OCI-M1 (cell line): ENCODE data around the gene OR5D18.
"Not testable (repeated sequence)": the region's sequence is repeated elsewhere in the genome, so short reads cannot be mapped to it uniquely, and the experiment has no call there.

Experiments
- DNase-seq: peaks from one replicate; lab custom pipeline; 2025; lab: John Stamatoyannopoulos, UW

The OR5D18 gene

DNA sequence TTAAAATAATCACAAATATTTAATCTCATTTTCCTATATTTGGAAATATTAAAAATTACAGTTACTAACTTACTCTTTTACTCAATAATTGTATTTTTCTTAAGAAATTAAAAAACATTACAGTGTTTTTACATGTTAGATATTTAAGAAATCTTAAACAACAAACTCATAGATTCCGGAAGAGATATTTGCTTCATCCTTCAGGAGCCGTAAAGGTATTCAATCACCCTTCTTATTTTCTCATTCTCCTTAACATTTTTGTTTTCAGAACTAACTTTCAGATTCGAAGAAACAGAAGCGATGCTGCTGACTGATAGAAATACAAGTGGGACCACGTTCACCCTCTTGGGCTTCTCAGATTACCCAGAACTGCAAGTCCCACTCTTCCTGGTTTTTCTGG is at the start of gene OR5D18:
OR5D18 (plus strand) TSS at position 301 of the 400 bp plus-strand sequence; CDS start at position 301, 0 bp downstream.
- no peak for DNase-seq

DNA sequence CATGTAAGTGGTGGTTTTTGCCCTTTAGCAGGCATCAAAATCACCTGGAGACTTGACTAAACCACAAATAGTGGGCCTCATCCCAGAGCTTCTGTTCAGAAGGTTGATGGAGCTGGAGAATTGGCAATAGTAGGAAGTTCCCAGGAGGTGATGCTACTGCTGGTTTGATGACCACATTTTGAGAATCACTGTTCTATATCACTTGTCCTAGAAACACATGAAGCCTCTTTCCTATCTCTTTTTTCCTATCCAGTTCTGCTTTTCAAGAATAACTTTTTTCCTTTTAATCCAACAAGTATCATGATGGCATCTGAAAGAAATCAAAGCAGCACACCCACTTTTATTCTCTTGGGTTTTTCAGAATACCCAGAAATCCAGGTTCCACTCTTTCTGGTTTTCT is 46.3 kb upstream of the OR5D18 start, which contains the start of gene OR5D13:
OR5D13 (plus strand) TSS at position 301 of the 400 bp plus-strand sequence; CDS start at position 301, 0 bp downstream.
- no peak for DNase-seq

DNA sequence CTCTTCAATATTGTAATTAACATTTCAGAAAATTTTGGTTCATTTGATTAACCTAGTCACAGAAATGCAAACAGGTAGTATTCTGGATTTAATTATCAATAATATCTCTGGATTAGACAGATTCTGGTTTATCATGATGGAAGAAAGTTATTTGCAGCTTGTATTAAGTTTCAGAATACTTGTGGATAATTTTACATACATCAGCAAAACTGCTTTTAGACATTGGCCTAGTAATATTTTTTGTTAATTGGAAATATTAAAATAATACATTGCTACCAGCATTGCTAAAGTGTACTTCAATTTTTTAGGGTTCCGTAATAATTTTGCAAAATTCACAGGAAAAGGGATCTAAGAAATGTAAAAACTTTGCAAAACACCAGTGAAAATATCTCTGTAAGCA is 27.8 kb upstream of the OR5D18 start:
- DNase-seq = no peak

DNA sequence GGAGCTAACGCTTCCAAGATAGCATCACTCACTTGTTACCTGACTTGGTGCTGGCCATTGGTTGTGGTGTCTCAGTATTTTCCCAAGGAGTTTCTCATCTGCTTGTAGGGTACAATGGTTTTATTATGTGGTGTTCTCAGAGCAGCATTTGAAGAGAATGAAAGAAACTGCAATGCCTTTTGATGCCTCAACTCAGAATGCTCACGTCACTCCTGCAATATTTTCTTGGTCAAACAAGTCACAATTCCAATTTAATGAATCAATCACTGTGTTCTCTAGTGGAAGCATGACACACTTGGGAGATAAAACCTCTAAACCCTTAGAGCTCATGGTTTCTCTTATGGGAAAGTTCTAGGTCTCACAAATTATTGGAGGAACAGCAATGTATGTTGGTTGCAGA is 26.1 kb upstream of the OR5D18 start:
- DNase-seq = no peak

DNA sequence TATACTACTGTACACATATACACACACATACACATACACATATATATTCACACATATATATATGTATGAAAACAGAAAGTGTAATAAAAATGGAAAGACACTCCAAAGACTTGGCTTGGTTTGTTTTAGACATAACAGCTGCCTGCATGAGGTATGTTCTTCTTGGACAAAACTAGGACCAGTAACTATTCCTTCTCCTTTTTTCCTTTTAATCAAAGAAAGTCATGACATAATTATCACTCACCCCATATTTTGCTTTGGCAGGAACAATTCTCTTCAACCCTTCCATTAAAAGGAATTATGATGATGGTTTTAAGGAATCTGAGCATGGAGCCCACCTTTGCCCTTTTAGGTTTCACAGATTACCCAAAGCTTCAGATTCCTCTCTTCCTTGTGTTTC is 24.2 kb upstream of the OR5D18 start, which contains the start of gene OR5D14:
OR5D14 (plus strand) TSS at position 301 of the 400 bp plus-strand sequence; CDS start at position 301, 0 bp downstream.
- DNase-seq = no peak

DNA sequence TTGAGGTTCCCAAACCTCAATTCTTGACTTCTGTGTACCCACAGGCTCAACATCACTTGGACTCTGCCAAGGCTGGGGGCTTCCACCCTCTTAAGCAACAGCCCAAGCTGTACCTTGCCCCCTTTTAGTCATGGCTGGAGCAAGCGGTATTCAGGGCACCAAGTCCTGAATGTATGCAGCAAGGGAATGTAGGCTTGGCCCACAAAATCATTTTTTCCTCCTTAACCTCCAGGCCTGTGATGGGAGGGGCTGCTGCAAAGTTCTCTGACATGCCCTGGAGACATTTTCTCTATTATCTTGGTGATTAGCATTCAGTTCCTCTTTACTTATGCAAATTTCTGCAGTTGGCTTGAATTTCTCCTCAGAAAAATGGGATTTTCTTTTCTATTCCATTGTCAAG is 13.2 kb upstream of the OR5D18 start:
- DNase-seq = no peak

DNA sequence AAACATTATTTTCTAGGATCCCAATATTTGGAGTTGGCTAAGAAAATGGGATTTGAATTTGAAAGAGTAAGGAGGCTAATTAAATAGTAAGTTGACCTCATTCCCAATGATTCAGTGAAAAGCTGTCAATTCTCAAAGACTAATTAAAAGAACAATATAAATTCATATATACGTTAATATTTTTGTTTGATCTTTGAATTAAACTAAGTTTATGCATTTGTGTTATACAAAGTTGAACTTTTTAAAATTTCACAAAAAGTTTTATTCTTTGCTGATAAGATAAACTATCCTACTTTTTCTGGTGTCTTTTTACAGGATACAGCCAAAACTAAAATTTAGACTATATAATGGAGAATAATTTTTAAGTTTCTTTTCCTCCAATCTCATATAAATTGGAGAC is 8.4 kb upstream of the OR5D18 start, which contains the start of gene OR5L1:
OR5L1 (plus strand) TSS at position 301 of the 400 bp plus-strand sequence. CDS start 100 bp downstream, outside the sequence.
- DNase-seq = no peak

DNA sequence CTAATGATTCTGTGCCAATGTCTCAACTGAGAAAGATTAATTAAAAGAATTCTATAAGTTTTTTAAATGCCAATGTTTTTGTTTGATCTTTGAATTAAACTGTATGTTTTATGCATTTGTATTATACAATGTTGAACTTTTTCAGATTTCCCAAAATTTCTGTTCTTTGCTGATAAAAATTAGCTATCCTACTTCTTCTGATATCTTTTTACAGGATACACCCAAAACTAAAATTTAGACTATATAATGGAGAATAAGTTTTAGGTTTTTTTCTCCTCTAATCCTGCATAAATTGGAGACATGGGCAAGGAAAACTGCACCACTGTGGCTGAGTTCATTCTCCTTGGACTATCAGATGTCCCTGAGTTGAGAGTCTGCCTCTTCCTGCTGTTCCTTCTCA is 7.5 kb downstream of the OR5D18 start, which contains the start of gene OR5L2:
OR5L2 (plus strand) TSS at position 301 of the 400 bp plus-strand sequence; CDS start at position 301, 0 bp downstream.
- DNase-seq = no peak

DNA sequence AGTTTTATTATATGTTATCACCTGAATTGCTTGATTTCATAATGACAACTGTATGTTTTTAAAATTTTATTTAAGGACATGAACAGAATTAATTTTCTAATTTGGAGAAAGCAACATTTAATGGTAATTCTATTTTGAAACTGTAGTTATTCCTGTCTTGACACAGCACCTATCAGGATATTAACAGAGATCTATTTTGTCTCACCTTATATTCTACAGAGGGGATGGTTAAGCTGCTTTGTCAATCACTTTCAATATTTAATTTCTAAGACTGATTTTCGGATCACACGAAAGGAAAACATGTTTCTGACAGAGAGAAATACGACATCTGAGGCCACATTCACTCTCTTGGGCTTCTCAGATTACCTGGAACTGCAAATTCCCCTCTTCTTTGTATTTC is 19.0 kb downstream of the OR5D18 start, which contains the start of gene OR5D16:
OR5D16 (plus strand) TSS at position 301 of the 400 bp plus-strand sequence; CDS start at position 301, 0 bp downstream.
- no peak for DNase-seq

DNA sequence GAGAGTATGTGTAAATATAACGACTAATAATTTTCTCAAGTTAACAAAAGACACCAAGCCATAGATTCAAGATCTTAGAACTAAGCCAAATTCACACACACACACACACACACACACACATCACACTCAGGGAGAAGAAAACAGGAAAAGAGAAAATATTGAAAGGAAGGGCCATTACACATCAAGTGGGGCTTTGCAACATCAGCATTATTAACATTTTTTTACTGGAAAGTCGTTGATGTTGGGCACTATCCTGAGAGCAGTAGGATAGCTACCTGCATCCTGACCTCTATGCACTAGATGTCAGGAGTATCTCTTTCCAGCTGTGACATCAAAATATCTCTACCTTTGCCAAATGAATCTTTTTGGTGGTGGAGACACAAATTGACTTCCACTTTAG is 28.0 kb downstream of the OR5D18 start:
- DNase-seq = no peak

DNA sequence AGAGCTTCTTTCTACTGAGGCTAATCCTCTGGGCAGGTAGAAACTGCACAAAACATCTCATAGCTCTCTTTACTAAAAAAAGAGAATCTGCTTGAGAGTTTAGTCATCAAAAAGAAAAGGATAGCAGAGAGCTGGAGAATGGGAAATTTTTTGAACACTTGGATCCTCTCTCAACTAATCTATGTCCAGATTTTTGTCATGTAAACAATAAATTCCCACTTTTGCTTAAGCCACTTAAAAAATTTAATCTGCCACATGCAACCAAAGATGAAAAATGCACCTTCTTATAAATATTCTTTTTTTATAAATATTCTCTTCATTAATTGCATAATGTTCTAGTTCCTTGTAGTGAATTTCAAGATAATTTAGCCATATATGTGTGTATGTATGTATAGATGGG is 29.6 kb downstream of the OR5D18 start:
- no peak for DNase-seq

DNA sequence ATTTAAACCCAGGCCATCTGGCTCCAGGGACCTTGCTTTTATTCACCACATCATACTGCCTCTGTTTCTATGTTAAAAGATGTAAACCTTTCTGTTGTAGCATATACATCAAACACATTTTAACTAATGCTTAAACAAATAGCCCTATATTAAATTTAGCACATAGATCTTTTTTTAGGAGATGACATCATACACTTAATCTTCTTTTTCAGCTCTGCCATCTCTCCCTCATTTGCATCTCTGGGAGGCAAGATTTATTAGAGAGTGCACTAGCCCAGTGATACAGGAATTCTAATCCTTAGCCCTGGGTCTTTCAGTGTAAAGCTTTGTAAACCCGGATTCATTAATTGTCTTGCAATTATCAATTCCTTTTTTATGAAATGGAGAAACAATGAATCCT is 32.7 kb downstream of the OR5D18 start:
- DNase-seq = no peak

DNA sequence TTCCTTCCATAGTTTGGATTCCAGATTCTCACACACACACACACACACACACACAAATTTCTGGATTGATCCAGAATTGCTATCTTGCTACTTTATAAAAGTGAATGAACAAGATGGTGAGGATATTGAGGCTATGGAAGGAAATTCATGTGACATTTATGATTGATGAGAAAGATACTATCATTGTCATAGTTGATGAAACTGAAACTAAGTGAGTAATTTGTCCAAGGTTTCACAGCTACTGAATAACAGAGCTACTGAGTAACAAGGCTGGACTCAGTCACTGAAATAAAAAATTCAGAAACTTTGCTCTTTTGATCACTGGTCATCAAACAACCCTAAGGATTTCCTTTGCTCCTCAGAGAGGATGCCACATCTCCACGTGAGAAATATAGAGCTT is 35.3 kb downstream of the OR5D18 start:
- DNase-seq = no peak

DNA sequence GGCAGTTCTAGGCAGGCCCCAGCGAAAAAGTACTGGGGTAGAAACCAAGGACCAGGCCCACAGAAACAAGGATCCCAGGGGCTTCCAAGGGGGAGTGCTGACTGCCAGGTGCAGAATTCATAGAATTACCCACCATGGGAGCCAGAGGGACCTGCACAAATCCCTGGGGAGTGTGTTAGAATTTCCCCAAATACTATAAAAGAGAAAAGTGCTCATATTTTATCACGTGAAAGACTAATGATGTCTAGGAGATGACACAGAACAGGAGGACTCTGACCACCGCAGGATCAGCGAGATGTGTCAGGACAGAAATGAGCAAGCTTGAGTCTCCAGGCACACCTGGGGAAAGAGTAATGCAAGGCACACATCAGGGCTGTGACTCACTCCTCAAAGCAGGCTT is 47.9 kb downstream of the OR5D18 start:
- DNase-seq = not testable (repeated sequence)
